ENCODE measurements around the gene VAV1. TPM values are rescaled to one million over a fixed set of nuclear protein-coding genes. Genes with fewer than 3 reads are reported as not detected.

VAV1 gene
- total and polyA plus RNA-seq, 9 of the 15 experiments (the other 6 are each of a cell fraction or from before 2014, with no cell fraction given) = 0.46 to 20.1 (median 11.1) TPM

- TF ChIP-seq ETS1 (conservative IDR thresholded peaks at IDR 0.05; ENCODE audit: control insufficient read depth, low read depth, low read length) (0 out of 2 replicates have a peak, but pooled peaks have one; percentile 53), NCOA1 (IDR thresholded peaks at IDR 0.05; ENCODE audit: low read depth) (0 out of 2 replicates have a peak, but pooled peaks have one; percentile 50), ELK1 (CRISPR knock-in tag; IDR thresholded peaks at IDR 0.05) (no peak), ZNF347 (CRISPR knock-in tag; IDR thresholded peaks at IDR 0.05; ENCODE audit: low read depth) (no peak), ADNP (tag; IDR thresholded peaks at IDR 0.05) (no peak), YBX1 (IDR thresholded peaks at IDR 0.05) (no peak), ZNF384 (IDR thresholded peaks at IDR 0.05; ENCODE audit: low read depth, low read length) (no peak)
Measured at GRCh38 chr19:6737284-6737872, 35.1 kb upstream of the VAV1 start, which contains the start of gene GPR108 (continued).

Measured in K562 (cell line).